ENCODE measurements around the gene DLGAP4. TPM values are rescaled to one million over a fixed set of nuclear protein-coding genes. Genes with fewer than 3 reads are reported as not detected.

Gene DLGAP4
- total and polyA plus RNA-seq, 2 of the 13 experiments (the other 11 are each of a cell fraction or from before 2014, with no cell fraction given) = 15.2 to 26.7 TPM

DNA sequence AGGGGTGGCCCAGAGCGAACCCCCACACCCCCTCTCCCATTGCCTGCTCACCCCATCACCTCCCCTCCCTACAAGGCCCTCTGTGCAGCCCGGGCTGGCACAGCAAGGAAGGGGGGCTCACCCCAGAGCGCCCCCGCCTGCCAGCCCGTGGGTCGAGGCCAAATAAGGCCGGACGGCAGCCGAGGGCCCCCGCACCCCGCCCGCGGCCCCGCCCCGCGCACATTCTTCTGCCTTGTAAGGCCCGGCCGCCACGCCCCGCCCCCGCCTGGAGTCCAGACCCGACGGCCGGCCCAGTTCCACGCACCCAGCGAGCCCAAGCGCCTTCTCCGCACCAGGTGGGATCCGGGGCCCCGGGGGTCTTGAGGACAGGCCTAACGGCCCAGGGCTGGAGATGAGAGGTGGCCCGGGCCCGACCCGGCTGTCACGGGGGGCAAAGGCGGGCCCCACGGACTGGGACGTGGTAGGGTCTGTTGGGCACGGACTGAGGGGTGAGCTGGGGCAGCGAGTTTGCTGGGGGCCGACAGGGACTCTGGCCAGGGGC lies 235.2 kb downstream of the DLGAP4 start, which contains the start of gene MYL9 (continued):
- TF ChIP-seq, protein P1, sequence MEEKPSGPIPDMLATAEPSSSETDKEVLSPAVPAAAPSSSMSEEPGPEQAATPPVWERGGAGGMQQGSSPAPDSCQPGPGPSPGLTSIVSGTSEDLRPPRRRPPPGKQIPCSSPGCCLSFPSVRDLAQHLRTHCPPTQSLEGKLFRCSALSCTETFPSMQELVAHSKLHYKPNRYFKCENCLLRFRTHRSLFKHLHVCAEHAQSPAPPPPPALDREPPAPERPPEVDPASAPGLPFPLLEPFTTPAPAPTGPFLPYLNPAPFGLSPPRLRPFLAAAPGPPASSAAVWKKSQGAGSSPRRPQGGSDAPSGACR (CRISPR knock-in tag; IDR thresholded peaks at IDR 0.05) = no peak
- no peak for TF ChIP-seq HMGA1 (CRISPR knock-in tag; conservative IDR thresholded peaks at IDR 0.05)
- 0 out of 2 replicates have a peak, but pooled peaks have one; percentile 31 for TF ChIP-seq ZNF839 (CRISPR knock-in tag; IDR thresholded peaks at IDR 0.05; ENCODE audit: borderline replicate concordance)
- TF ChIP-seq MED1 (CRISPR knock-in tag; IDR thresholded peaks at IDR 0.05) = no peak
- TF ChIP-seq RBM39 (IDR thresholded peaks at IDR 0.05; ENCODE audit: low read depth, low read length, poor library complexity, severe bottlenecking) = peak; percentile 2
- peak; percentile 59; the same call in 1 of the 2 replicates for TF ChIP-seq SRF (IDR thresholded peaks at IDR 0.05; ENCODE audit: low read depth, low read length)
- no peak for TF ChIP-seq CBX5 (CRISPR knock-in tag; IDR thresholded peaks at IDR 0.05; ENCODE audit: borderline replicate concordance)
- peak; percentile 3; the same call in 1 of the 2 replicates for TF ChIP-seq ZNF225 (CRISPR knock-in tag; IDR thresholded peaks at IDR 0.05)
- TF ChIP-seq MED8 (CRISPR knock-in tag; IDR thresholded peaks at IDR 0.05; ENCODE audit: insufficient replicate concordance) = peak; percentile 27
- no peak for TF ChIP-seq RFX1 (IDR thresholded peaks at IDR 0.05)
- TF ChIP-seq ZNF253 (CRISPR knock-in tag; IDR thresholded peaks at IDR 0.05; ENCODE audit: borderline replicate concordance) = no peak
- TF ChIP-seq ZNF777 (CRISPR knock-in tag; IDR thresholded peaks at IDR 0.05) = peak; percentile 51; the same call in 1 of the 2 replicates
- TF ChIP-seq, protein P2, sequence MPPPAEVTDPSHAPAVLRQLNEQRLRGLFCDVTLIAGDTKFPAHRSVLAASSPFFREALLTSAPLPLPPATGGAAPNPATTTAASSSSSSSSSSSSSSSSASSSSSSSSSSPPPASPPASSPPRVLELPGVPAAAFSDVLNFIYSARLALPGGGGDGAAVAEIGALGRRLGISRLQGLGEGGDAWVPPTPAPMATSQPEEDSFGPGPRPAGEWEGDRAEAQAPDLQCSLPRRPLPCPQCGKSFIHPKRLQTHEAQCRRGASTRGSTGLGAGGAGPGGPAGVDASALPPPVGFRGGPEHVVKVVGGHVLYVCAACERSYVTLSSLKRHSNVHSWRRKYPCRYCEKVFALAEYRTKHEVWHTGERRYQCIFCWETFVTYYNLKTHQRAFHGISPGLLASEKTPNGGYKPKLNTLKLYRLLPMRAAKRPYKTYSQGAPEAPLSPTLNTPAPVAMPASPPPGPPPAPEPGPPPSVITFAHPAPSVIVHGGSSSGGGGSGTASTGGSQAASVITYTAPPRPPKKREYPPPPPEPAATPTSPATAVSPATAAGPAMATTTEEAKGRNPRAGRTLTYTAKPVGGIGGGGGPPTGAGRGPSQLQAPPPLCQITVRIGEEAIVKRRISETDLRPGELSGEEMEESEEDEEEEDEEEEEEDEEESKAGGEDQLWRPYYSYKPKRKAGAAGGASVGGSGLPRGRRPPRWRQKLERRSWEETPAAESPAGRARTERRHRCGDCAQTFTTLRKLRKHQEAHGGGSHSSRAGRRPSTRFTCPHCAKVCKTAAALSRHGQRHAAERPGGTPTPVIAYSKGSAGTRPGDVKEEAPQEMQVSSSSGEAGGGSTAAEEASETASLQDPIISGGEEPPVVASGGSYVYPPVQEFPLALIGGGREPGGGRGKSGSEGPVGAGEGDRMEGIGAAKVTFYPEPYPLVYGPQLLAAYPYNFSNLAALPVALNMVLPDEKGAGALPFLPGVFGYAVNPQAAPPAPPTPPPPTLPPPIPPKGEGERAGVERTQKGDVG (CRISPR knock-in tag; IDR thresholded peaks at IDR 0.05; ENCODE audit: borderline replicate concordance) = no peak
- peak; percentile 31; the same call in 1 of the 2 replicates for TF ChIP-seq GABPB1 (CRISPR knock-in tag; IDR thresholded peaks at IDR 0.05)
- TF ChIP-seq NR3C1 (CRISPR knock-in tag; IDR thresholded peaks at IDR 0.05) = no peak
- TF ChIP-seq, protein P3, sequence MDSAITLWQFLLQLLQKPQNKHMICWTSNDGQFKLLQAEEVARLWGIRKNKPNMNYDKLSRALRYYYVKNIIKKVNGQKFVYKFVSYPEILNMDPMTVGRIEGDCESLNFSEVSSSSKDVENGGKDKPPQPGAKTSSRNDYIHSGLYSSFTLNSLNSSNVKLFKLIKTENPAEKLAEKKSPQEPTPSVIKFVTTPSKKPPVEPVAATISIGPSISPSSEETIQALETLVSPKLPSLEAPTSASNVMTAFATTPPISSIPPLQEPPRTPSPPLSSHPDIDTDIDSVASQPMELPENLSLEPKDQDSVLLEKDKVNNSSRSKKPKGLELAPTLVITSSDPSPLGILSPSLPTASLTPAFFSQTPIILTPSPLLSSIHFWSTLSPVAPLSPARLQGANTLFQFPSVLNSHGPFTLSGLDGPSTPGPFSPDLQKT (CRISPR knock-in tag; IDR thresholded peaks at IDR 0.05; ENCODE audit: borderline replicate concordance) = no peak
- TF ChIP-seq, protein P4, sequence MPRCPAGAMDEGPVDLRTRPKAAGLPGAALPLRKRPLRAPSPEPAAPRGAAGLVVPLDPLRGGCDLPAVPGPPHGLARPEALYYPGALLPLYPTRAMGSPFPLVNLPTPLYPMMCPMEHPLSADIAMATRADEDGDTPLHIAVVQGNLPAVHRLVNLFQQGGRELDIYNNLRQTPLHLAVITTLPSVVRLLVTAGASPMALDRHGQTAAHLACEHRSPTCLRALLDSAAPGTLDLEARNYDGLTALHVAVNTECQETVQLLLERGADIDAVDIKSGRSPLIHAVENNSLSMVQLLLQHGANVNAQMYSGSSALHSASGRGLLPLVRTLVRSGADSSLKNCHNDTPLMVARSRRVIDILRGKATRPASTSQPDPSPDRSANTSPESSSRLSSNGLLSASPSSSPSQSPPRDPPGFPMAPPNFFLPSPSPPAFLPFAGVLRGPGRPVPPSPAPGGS (CRISPR knock-in tag; IDR thresholded peaks at IDR 0.05) = no peak
- peak; percentile 79; the same call in 1 of the 2 replicates for TF ChIP-seq ZNF235 (CRISPR knock-in tag; IDR thresholded peaks at IDR 0.05; ENCODE audit: borderline replicate concordance)
- TF ChIP-seq ZNF543 (CRISPR knock-in tag; IDR thresholded peaks at IDR 0.05) = no peak
- TF ChIP-seq NFYC (CRISPR knock-in tag; IDR thresholded peaks at IDR 0.05) = no peak
- TF ChIP-seq AGO1 (IDR thresholded peaks at IDR 0.05; ENCODE audit: low read depth, low read length, poor library complexity, severe bottlenecking) = no peak
- TF ChIP-seq RBFOX2 (IDR thresholded peaks at IDR 0.05; ENCODE audit: low read depth, low read length) = peak; percentile 65
- no peak for TF ChIP-seq HMG20B (CRISPR knock-in tag; conservative IDR thresholded peaks at IDR 0.05)
- TF ChIP-seq THYN1 (CRISPR knock-in tag; IDR thresholded peaks at IDR 0.05; ENCODE audit: borderline replicate concordance, low read depth) = no peak
- no peak for TF ChIP-seq REPIN1 (CRISPR knock-in tag; IDR thresholded peaks at IDR 0.05; ENCODE audit: borderline replicate concordance, low read depth)

Measured in HepG2 (cell line).